ENCODE data around the gene USF1. TPM values are rescaled to one million over a fixed set of nuclear protein-coding genes. Genes with fewer than 3 reads are reported as not detected.

Gene USF1
- polyA plus RNA-seq, 1 donor: 56.9 TPM

DNA sequence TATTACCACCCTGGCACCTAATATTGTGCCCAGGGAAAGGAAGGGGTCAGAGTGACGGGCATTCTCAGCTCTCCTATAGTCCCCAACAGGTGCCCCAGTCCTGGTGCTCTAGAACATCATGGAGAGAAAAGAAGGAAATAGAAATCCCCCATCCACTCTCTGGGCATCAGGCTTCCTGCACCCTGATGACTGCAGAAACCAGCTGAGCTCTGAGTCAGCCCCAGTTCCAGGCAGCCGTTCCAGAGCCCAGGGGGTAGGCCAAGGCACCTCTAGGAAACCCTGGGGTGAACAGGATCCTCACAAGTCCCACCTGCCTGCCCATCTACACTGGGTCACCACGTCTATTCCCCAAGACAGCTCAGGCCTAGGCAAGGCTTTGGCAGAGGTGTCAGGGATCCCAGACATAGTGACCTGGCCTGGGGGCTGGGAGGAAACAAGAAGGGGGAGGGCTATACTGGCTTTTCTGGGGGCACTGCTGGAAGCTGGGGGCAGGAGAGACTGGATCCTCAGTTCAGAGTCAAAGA, 42.9 kb upstream of the USF1 start:
- Histone ChIP-seq H3K27me3 (ENCODE audit: control insufficient read depth, insufficient read depth, low read length) (no peaks in the 10 kb centered on the region), H3K4me3 (ENCODE audit: low read length) (no peak overlapping the region), H3K27ac (ENCODE audit: low read length) (no peak overlapping the region), H3K4me1 (ENCODE audit: control insufficient read depth, insufficient read depth, low read length) (peaks cover 31% of the 10 kb centered on the region), H3K9me3 (ENCODE audit: control insufficient read depth, low read depth, low read length) (no peaks in the 10 kb centered on the region), H3K36me3 (ENCODE audit: control insufficient read depth, insufficient read depth, low read length) (no peaks in the 10 kb centered on the region)
- no peak for DNase-seq
- no CpG with 5 or more reads among the region's 3 CpGs for WGBS (ENCODE audit: insufficient coverage, low lambda C conversion rate)

DNA sequence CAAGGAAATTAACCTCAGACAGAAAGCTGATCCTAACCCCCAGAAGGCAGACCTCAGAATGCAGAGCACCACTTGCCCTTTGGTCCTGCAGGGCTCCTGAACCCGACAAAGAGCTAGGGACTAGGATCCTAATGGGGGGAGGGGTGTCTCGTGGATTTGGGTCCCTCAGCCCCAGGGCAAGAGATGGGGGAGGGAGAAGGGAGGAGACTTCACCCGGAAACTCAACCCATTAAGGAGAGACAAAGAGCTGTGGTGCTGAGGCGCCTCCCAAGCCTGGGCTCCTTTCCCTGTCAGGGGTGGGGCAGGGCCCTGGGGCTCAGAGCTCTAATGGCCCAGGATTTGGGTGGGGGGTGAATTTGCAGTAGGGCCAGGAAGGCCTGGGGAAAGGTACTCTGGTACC, 40.7 kb upstream of the USF1 start:
- WGBS (ENCODE audit: insufficient coverage, low lambda C conversion rate): no CpG with 5 or more reads among the region's 4 CpGs
- no peak overlapping the region for H3K27ac ChIP-seq (ENCODE audit: low read length)
- no peaks in the 10 kb centered on the region for H3K36me3 ChIP-seq (ENCODE audit: control insufficient read depth, insufficient read depth, low read length)
- no peak for DNase-seq
- no peak overlapping the region for H3K4me3 ChIP-seq (ENCODE audit: low read length)
- no peaks in the 10 kb centered on the region for H3K27me3 ChIP-seq (ENCODE audit: control insufficient read depth, insufficient read depth, low read length)
- no peaks in the 10 kb centered on the region for H3K9me3 ChIP-seq (ENCODE audit: control insufficient read depth, low read depth, low read length)
- H3K4me1 ChIP-seq (ENCODE audit: control insufficient read depth, insufficient read depth, low read length): peaks cover 41% of the 10 kb centered on the region

DNA sequence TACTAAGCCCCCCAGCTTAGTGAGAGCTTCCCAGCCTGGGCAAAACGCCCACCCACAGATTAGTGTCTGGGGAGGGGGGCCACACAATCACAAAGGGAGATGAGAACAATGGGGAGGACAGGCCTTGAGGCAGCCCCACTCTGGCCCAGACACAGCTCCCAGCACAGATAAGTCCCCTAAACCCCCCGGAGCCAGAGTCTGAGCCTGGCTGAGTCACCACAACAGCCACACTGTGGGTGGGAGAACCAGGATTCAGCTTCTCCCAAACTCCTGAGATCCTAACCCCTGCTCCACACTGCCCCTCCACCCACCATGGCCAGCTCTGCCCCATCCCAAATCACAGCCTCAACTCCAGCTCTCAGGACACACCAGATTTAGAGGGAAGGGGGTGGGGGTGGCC, 39.4 kb upstream of the USF1 start:
- no peak for DNase-seq
- WGBS (ENCODE audit: insufficient coverage, low lambda C conversion rate): no CpG with 5 or more reads among the region's 2 CpGs

DNA sequence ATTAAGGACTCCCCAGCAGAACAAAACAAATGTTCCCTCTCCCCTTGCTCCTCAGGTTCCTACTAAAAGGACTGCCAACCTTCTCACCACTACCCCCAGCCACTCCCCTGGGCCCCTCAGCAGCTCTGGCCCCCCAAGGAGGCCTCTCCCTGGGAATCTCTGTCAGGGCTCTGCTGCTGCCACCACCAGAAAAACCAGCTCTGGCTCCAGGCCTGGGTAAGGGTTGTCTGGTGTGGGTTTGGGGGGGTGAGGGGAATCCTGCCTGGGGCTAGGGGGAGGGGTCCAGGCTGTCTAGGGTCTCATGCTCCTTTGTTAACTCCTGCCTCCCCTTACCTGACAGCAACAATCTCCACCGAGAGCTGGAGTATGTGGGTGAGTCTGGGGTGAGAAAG, 38.8 kb upstream of the USF1 start:
- Histone ChIP-seq H3K9me3 (ENCODE audit: control insufficient read depth, low read depth, low read length) (peaks cover 2% of the 10 kb centered on the region), H3K4me3 (ENCODE audit: low read length) (no peak overlapping the region), H3K27me3 (ENCODE audit: control insufficient read depth, insufficient read depth, low read length) (peaks cover 8% of the 10 kb centered on the region), H3K27ac (ENCODE audit: low read length) (no peak overlapping the region), H3K36me3 (ENCODE audit: control insufficient read depth, insufficient read depth, low read length) (no peaks in the 10 kb centered on the region), H3K4me1 (ENCODE audit: control insufficient read depth, insufficient read depth, low read length) (peaks cover 37% of the 10 kb centered on the region)
- no peak for DNase-seq
- no CpG with 5 or more reads among the region's 1 CpG for WGBS (ENCODE audit: insufficient coverage, low lambda C conversion rate)

More for the DNA sequence above, 39.4 kb upstream of the USF1 start:
- peaks cover 41% of the 10 kb centered on the region for H3K4me1 ChIP-seq (ENCODE audit: control insufficient read depth, insufficient read depth, low read length)
- no peaks in the 10 kb centered on the region for H3K9me3 ChIP-seq (ENCODE audit: control insufficient read depth, low read depth, low read length)
- no peak overlapping the region for H3K4me3 ChIP-seq (ENCODE audit: low read length)
- no peaks in the 10 kb centered on the region for H3K36me3 ChIP-seq (ENCODE audit: control insufficient read depth, insufficient read depth, low read length)
- peaks cover 2% of the 10 kb centered on the region for H3K27me3 ChIP-seq (ENCODE audit: control insufficient read depth, insufficient read depth, low read length)
- H3K27ac ChIP-seq (ENCODE audit: low read length): no peak overlapping the region

DNA sequence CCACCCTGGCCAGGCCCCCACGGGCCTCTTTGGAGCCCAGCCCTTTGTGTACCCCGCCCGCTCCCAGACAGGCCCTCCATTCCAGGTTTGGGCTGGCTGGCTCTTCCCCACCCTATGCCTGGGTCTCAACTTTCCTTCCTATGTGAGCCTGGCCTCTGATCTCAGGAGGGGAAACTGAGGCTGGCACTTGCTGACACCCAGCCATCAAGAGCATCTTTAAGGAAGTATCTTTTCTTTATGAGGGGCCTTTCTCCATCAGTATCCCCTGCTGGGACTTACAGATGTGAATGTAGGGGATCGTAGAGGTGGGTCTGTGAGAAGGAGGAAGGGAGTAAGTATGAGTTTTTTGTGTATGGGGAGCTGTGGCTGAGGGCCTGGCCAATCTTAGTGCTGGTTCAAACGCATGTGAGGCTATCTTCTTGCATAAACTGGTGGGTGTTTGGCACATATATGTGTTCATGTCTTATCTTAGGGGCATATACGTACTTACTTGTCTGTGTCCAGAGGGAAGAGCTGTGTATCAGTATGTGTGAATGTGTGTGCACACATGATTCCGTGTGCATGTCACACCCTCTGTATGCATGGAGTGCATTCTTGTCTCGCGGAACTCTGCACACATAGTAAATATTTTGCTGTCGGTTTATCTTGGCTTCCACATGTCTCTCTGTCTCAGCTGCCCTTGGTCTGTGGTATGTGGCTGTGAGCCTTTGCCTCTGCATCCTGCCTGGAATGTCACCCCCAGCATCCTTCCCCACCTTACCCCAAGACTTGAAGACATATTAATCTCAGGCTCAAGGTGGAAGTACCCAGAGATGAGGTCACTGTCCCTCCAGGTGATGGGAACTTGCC, 38.2 kb upstream of the USF1 start:
- peaks cover 32% of the 10 kb centered on the region for H3K4me1 ChIP-seq (ENCODE audit: control insufficient read depth, insufficient read depth, low read length)
- H3K9me3 ChIP-seq (ENCODE audit: control insufficient read depth, low read depth, low read length): peaks cover 5% of the 10 kb centered on the region
- 20% methylated on average over 1 of the region's 10 CpGs for WGBS (ENCODE audit: insufficient coverage, low lambda C conversion rate)
- peaks cover 14% of the 10 kb centered on the region for H3K27me3 ChIP-seq (ENCODE audit: control insufficient read depth, insufficient read depth, low read length)
- peak; percentile 29 to 52 for DNase-seq
- no peaks in the 10 kb centered on the region for H3K36me3 ChIP-seq (ENCODE audit: control insufficient read depth, insufficient read depth, low read length)
- H3K4me3 ChIP-seq (ENCODE audit: low read length): no peak overlapping the region
- H3K27ac ChIP-seq (ENCODE audit: low read length): peak overlapping the region; percentile 57

DNA sequence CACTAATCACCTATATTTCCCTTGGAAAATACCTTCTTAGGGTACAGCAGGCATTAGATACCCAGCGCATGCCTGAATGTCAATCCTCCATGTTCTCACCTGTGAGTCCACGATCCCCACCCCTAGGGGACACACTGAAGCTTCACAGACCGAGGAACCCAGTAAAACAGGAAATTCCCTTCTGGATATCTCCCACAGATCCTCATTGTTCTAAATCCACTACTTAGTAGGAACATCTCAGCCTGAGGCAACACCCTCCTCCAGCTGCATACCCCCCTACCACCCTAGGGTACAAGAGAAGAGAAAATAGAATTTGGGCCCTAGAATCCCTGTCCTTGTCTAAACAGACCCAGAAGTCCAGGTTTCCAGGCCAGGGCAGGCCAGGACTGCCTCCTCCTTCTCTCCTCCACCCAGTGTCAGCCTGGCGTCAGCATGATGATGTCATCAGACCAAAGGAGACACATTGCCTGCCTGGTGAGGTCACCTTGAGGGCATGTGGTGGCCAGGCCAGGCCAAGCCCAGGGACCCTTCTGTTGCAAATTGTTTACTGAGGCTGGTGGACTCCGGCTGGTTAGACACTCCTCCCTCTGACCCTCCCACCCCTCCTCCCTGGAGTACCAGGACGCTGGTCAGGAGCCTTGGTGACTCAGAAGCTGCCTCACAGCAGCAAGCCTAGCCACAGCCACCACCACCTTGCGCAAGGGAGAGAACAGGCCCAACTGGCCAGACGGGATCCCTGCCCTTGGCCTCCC, 37.4 kb upstream of the USF1 start:
- peaks cover 5% of the 10 kb centered on the region for H3K9me3 ChIP-seq (ENCODE audit: control insufficient read depth, low read depth, low read length)
- no peaks in the 10 kb centered on the region for H3K36me3 ChIP-seq (ENCODE audit: control insufficient read depth, insufficient read depth, low read length)
- H3K4me3 ChIP-seq (ENCODE audit: low read length): no peak overlapping the region
- H3K4me1 ChIP-seq (ENCODE audit: control insufficient read depth, insufficient read depth, low read length): peaks cover 32% of the 10 kb centered on the region
- H3K27ac ChIP-seq (ENCODE audit: low read length): peak overlapping the region; percentile 78
- WGBS (ENCODE audit: insufficient coverage, low lambda C conversion rate): no CpG with 5 or more reads among the region's 8 CpGs
- peaks cover 15% of the 10 kb centered on the region for H3K27me3 ChIP-seq (ENCODE audit: control insufficient read depth, insufficient read depth, low read length)
- DNase-seq: peak; percentile 93 to 95

DNA sequence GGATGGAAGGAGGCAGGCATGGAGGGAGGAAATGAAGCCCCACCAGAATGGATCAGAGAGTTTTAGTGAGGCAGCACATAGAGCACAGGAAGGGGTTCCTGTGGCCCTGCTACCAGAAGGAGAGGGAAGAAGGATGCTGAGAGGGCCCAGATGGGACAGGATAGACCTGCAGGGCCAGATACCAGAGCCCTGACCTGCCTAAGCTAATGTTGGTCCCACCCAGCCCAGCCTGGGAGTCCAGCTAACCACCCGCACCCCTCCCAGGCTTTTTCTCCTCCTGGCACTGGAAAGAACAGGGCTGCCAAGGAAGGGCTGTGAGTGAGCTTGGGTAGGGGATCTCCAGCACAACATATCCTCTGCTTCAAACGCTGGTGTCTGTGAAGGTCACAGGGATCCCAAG, 36.7 kb upstream of the USF1 start:
- no peak overlapping the region for H3K4me3 ChIP-seq (ENCODE audit: low read length)
- WGBS (ENCODE audit: insufficient coverage, low lambda C conversion rate): no CpG with 5 or more reads among the region's 2 CpGs
- H3K4me1 ChIP-seq (ENCODE audit: control insufficient read depth, insufficient read depth, low read length): peaks cover 32% of the 10 kb centered on the region
- no peak for DNase-seq
- H3K9me3 ChIP-seq (ENCODE audit: control insufficient read depth, low read depth, low read length): peaks cover 5% of the 10 kb centered on the region
- peaks cover 15% of the 10 kb centered on the region for H3K27me3 ChIP-seq (ENCODE audit: control insufficient read depth, insufficient read depth, low read length)
- no peak overlapping the region for H3K27ac ChIP-seq (ENCODE audit: low read length)
- H3K36me3 ChIP-seq (ENCODE audit: control insufficient read depth, insufficient read depth, low read length): no peaks in the 10 kb centered on the region

DNA sequence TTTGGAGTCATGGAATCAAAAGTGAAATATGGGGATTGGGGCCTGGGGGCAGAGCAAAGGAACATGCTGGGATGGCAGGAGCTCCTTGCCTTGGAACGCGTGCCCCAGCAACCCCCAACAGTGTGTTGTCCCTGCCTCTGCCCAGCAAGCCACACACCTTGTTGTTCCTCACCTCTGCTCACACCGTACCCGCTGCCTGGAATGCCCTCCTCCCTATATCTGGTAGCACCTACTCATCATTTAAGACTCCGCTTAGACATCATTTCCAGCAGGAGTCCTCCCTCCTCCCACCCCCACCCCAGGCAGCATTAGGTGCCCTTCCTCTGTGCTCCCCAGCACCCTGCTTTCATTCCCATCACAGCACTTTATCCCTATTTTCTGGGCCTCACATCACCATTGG, 35.7 kb upstream of the USF1 start:
- no CpG with 5 or more reads among the region's 5 CpGs for WGBS (ENCODE audit: insufficient coverage, low lambda C conversion rate)
- DNase-seq: no peak
- Histone ChIP-seq H3K4me1 (ENCODE audit: control insufficient read depth, insufficient read depth, low read length) (peaks cover 31% of the 10 kb centered on the region), H3K36me3 (ENCODE audit: control insufficient read depth, insufficient read depth, low read length) (no peaks in the 10 kb centered on the region), H3K27me3 (ENCODE audit: control insufficient read depth, insufficient read depth, low read length) (peaks cover 15% of the 10 kb centered on the region), H3K9me3 (ENCODE audit: control insufficient read depth, low read depth, low read length) (peaks cover 5% of the 10 kb centered on the region), H3K4me3 (ENCODE audit: low read length) (no peak overlapping the region), H3K27ac (ENCODE audit: low read length) (no peak overlapping the region)

DNA sequence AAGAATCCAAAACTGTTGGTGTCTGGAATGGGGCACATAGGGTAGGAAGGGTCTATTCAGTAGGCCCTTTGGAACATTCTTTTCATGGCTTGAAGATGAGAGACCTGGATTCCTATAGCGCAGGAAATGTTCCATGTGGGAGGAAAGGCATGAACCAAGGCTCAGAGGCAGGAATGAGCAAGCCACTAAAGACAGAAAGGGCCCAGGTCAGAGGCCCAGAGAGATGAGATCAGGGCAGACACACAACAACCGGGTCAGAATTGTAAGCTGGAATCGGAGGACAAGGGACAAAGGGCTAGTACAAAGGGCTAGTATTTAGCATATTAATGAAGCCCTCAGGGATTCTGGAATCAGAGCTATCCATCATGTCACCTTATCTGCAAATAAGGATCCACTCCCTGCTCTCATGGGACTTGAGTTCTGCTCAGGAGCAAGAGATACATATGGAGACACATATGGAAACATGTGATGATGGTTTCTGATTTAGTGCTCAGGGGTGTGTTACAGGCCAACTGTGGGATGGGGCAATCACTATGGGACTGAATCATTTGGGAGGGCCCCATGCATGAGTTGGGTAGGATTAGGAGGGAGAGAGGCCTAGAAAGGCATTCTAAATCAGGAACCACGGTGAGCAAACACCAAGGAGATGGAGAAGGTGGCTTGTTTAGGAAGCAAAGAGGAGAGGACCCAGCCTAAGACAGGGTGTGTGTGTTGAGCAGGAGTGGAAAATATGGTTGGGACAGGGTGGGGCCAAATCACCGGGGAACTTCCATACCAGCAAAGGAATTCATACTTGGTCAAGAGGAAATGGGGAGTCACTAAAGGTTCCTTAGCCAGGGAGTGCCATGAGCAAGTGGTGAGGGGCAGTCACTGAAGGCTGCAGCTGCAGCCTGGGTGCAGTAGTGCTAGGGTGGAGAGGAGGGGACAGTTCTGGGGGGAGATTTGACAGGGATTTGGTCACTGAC, 34.9 kb upstream of the USF1 start:
- no CpG with 5 or more reads among the region's 5 CpGs for WGBS (ENCODE audit: insufficient coverage, low lambda C conversion rate)
- H3K27ac ChIP-seq (ENCODE audit: low read length): no peak overlapping the region

More for the DNA sequence above, 34.9 kb upstream of the USF1 start:
- Histone ChIP-seq H3K4me1 (ENCODE audit: control insufficient read depth, insufficient read depth, low read length) (peaks cover 26% of the 10 kb centered on the region), H3K4me3 (ENCODE audit: low read length) (no peak overlapping the region), H3K9me3 (ENCODE audit: control insufficient read depth, low read depth, low read length) (peaks cover 5% of the 10 kb centered on the region), H3K36me3 (ENCODE audit: control insufficient read depth, insufficient read depth, low read length) (no peaks in the 10 kb centered on the region), H3K27me3 (ENCODE audit: control insufficient read depth, insufficient read depth, low read length) (peaks cover 15% of the 10 kb centered on the region)
- DNase-seq: peak in 1 of 2 donors; percentile 1

All from large intestine (tissue), 3 donors.